ENCODE results near the gene PTPRA. TPM values are rescaled to one million over a fixed set of nuclear protein-coding genes. Genes with fewer than 3 reads are reported as not detected.

The PTPRA gene
- total RNA-seq, 2 experiments from 2014 or later: 65.4 to 69.5 TPM

DNA sequence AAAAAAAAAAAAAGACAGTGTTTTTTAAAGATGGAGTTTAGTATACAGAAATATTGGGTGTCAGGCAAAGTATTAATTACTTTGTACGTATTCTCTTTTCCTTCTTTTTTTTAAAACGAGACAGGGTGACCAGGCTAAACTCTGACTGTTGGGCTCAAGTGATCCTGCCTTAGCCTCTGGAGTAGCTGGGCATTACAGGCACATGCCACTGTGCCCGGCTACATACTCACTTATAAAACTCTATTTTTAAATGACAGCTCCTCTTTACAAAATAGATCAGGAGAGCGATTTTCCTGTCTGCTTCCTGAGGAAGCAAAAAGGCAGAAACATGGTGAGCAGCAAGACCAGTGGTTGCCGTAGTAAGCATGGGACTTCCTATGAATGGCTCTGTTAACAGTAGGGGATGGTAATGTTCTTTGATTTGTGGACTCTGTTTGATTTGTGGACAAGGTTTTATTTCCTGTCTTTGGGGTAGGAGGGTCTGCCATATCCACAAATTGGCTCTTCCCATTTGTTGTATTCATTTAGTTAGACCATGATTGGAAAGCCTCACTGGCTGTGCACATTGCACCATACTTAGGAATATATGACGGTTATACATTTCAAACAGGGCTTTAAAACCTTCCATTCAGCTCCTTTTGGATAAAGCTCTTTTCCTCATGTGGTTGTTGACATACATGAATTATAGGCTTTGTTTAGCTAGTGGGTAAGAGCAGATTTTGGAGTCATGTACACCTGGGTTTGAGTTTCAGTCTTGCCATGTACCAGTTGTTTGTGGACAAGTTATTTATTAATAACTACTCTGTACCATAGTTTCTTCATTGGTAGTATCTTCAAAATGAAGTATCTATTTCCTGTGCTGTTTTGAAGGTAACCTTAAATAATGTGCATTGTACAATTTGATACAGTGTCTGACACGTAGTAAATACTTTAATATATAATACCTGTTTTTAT lies 45.1 kb downstream of the PTPRA start:
- peaks cover 4% of the 10 kb centered on the region for H3K36me3 ChIP-seq (ENCODE audit: insufficient read depth, low read length)
- Mint-ChIP-seq H3K4me3 (no peak overlapping the region), H3K27me3 (no peaks in the 10 kb centered on the region), H3K36me3 (ENCODE audit: low read depth) (peaks cover 9% of the 10 kb centered on the region), H3K4me1 (ENCODE audit: low read depth) (peaks cover 37% of the 10 kb centered on the region), H3K27ac (no peak overlapping the region), H3K9me3 (no peaks in the 10 kb centered on the region)
- no peak overlapping the region for H3K4me3 ChIP-seq (ENCODE audit: low read length)
- H3K27me3 ChIP-seq (ENCODE audit: control insufficient read depth in 1 of 2, insufficient read depth in 2 of 2, low read length in 2 of 2): no peaks in the 10 kb centered on the region
- no peak for ATAC-seq (ENCODE audit: poor library complexity)
- peaks cover 7% of the 10 kb centered on the region for H3K4me1 ChIP-seq (ENCODE audit: insufficient read depth, low read length)
- ChIA-PET CTCF (interaction anchor here (0.7 kb wide), 1 partner anchor 151 kb away, joined by 4 read pairs; no protein-coding TSS in a partner anchor), POLR2A (interaction anchor here (0.6 kb wide), 1 partner anchor 254 kb away, joined by 4 read pairs; no protein-coding TSS in a partner anchor)
- intact Hi-C loops (cut with DNase I, micrococcal nuclease): no loop called here
- TF ChIP-seq, protein P1, sequence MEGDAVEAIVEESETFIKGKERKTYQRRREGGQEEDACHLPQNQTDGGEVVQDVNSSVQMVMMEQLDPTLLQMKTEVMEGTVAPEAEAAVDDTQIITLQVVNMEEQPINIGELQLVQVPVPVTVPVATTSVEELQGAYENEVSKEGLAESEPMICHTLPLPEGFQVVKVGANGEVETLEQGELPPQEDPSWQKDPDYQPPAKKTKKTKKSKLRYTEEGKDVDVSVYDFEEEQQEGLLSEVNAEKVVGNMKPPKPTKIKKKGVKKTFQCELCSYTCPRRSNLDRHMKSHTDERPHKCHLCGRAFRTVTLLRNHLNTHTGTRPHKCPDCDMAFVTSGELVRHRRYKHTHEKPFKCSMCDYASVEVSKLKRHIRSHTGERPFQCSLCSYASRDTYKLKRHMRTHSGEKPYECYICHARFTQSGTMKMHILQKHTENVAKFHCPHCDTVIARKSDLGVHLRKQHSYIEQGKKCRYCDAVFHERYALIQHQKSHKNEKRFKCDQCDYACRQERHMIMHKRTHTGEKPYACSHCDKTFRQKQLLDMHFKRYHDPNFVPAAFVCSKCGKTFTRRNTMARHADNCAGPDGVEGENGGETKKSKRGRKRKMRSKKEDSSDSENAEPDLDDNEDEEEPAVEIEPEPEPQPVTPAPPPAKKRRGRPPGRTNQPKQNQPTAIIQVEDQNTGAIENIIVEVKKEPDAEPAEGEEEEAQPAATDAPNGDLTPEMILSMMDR (IDR thresholded peaks at IDR 0.05): no peak
- no peak for DNase-seq
- no peak overlapping the region for H3K27ac ChIP-seq (ENCODE audit: low read depth in 1 of 2, low read length in 2 of 2)
- H3K9me3 ChIP-seq (ENCODE audit: control insufficient read depth in 1 of 2, insufficient read depth in 1 of 2, low read length in 2 of 2): no peaks in the 10 kb centered on the region

DNA sequence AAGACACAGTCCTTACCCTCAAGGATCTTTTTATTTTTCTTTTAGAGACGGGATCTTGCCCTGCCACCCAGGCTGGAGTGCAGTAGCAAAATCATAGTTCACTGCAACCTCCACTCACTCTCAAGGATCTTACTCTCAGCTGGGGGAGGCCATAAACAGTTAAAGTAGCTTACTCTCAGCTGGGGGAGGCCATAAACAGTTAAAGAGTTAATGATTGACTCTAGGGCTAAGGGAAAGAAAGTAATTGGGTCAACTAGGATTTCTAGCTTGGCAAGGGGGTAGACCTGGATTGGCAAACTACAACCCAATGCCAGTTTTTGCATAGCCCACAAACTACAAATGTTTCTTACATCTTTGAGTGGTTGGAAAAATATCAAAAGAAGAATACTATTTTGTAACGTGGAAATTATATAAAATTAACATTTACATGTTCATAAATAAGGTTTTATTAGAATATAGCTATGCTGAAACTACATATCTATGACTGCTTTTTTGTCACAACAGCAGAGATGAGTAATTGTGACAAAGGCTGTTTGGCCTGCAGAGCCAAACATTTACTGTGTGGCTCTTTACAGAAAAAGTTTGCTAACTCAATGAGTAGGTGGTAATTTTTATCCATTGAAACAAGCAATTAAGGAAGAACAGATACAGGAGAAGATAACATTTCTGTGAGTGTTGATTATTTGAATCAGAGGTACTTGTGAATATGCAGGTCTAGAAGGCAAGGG lies 46.4 kb downstream of the PTPRA start:
- intact Hi-C loops (cut with DNase I, micrococcal nuclease): no loop called here
- POLR2A ChIA-PET: no interaction called here

DNA sequence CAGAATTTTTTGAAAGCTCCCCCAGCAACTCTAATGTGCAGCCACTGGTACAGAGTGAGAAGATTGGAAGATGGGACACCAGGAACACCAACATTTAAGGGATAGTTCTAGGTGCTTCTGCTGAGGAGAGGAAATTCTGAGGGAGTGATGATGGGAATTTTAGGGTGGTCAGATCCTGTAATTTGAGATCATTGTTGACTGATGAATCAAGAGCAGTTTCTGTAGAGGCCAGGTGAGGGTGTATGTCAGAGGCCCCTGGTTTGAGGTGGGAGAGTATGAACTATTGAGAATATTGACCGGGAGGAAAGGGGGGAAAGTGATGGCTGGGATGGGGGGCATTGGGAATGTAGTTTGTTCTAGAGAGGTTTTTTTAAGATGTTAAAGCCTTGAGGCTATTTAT lies 47.2 kb downstream of the PTPRA start:
- ChIA-PET CTCF (no interaction called here), POLR2A (no interaction called here)
- no peaks in the 10 kb centered on the region for H3K27me3 ChIP-seq (ENCODE audit: control insufficient read depth in 1 of 2, insufficient read depth in 2 of 2, low read length in 2 of 2)
- Mint-ChIP-seq H3K36me3 (ENCODE audit: low read depth) (peaks cover 26% of the 10 kb centered on the region), H3K4me3 (no peak overlapping the region), H3K27ac (no peak overlapping the region), H3K27me3 (no peaks in the 10 kb centered on the region), H3K9me3 (no peaks in the 10 kb centered on the region), H3K4me1 (ENCODE audit: low read depth) (peaks cover 28% of the 10 kb centered on the region)
- H3K4me1 ChIP-seq (ENCODE audit: insufficient read depth, low read length): peaks cover 7% of the 10 kb centered on the region
- no peaks in the 10 kb centered on the region for H3K9me3 ChIP-seq (ENCODE audit: control insufficient read depth in 1 of 2, insufficient read depth in 1 of 2, low read length in 2 of 2)
- TF ChIP-seq, protein P1 (IDR thresholded peaks at IDR 0.05): no peak
- intact Hi-C loops (cut with DNase I, micrococcal nuclease): no loop called here
- H3K27ac ChIP-seq (ENCODE audit: low read depth in 1 of 2, low read length in 2 of 2): no peak overlapping the region
- DNase-seq: no peak
- ATAC-seq (ENCODE audit: poor library complexity): no peak
- H3K36me3 ChIP-seq (ENCODE audit: insufficient read depth, low read length): peaks cover 20% of the 10 kb centered on the region
- H3K4me3 ChIP-seq (ENCODE audit: low read length): no peak overlapping the region

More for the DNA sequence above, 46.4 kb downstream of the PTPRA start:
- H3K27me3 ChIP-seq (ENCODE audit: control insufficient read depth in 1 of 2, insufficient read depth in 2 of 2, low read length in 2 of 2): no peaks in the 10 kb centered on the region
- Mint-ChIP-seq H3K27me3 (no peaks in the 10 kb centered on the region), H3K27ac (no peak overlapping the region), H3K9me3 (no peaks in the 10 kb centered on the region), H3K4me3 (no peak overlapping the region), H3K4me1 (ENCODE audit: low read depth) (peaks cover 28% of the 10 kb centered on the region), H3K36me3 (ENCODE audit: low read depth) (peaks cover 20% of the 10 kb centered on the region)
- CTCF ChIA-PET: no interaction called here
- H3K9me3 ChIP-seq (ENCODE audit: control insufficient read depth in 1 of 2, insufficient read depth in 1 of 2, low read length in 2 of 2): no peaks in the 10 kb centered on the region
- H3K36me3 ChIP-seq (ENCODE audit: insufficient read depth, low read length): peaks cover 16% of the 10 kb centered on the region
- H3K27ac ChIP-seq (ENCODE audit: low read depth in 1 of 2, low read length in 2 of 2): no peak overlapping the region
- DNase-seq (no peak), ATAC-seq (ENCODE audit: poor library complexity) (no peak)
- H3K4me3 ChIP-seq (ENCODE audit: low read length): no peak overlapping the region
- TF ChIP-seq, protein P1 (IDR thresholded peaks at IDR 0.05): no peak
- H3K4me1 ChIP-seq (ENCODE audit: insufficient read depth, low read length): peaks cover 7% of the 10 kb centered on the region

All from CD4-positive, alpha-beta T cell (primary cell).